ENCODE results near the gene TAF10.

The TAF10 gene

DNA sequence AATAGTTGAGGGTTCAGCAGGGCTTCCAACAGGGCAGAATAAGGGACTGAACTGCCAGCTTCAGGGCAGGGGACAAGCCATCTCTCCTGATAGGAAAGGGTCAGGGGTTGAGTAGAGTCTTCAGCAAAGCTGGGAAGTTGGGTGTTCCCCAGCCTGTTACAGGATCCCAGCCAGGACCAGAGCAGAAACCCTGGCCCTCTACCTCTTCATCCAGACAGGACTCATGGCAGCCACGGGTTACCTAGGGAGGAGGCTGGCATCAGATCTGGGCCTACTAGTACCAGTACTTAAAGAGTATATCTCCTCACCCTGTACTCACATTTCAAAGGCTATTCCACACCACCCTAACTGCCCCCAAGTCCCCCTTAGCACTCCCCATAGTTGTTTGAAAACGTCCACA lies 2.4 kb upstream of the TAF10 start:
- Histone ChIP-seq H3K27me3 (ENCODE audit: control insufficient read depth, insufficient read depth, low read length) (no peaks in the 10 kb centered on the region), H3K27ac (ENCODE audit: low read depth, low read length) (no peak overlapping the region), H3K36me3 (ENCODE audit: control insufficient read depth, insufficient read depth, low read length) (peaks cover 50% of the 10 kb centered on the region), H3K9me3 (ENCODE audit: control insufficient read depth, insufficient read depth, low read length) (no peaks in the 10 kb centered on the region), H3K9ac (ENCODE audit: low read depth, low read length) (no peak overlapping the region), H3K4me1 (ENCODE audit: control insufficient read depth, insufficient read depth, low read length) (peaks cover 12% of the 10 kb centered on the region), H3K4me3 (ENCODE audit: low read depth, low read length) (no peak overlapping the region)

DNA sequence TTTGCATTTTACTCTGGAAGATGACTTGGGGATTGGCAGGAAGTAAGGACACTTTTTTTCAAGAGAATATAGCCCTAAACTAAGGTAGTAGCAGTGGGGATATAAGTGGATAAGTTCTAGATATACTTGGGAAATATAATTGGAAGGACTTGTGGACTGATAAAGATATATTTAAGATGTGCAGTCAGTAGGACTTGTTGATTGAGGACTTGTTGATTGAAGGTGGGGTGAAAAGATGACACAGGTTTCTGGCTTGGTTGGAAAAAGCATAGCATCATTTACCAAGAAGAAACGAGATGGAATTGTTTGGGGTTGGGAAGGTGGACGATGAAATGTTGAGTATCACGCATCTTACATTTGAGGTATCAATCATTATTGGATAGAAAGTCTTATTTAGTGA lies 1.5 kb upstream of the TAF10 start:
- Histone ChIP-seq H3K4me3 (ENCODE audit: low read depth, low read length) (no peak overlapping the region), H3K36me3 (ENCODE audit: control insufficient read depth, insufficient read depth, low read length) (peaks cover 60% of the 10 kb centered on the region)

GRCh38 chr11:6611963-6612212 lies 128 bp downstream of the TAF10 start:
- Histone ChIP-seq H3K9ac (ENCODE audit: low read depth, low read length) (peak overlapping the region; percentile 95), H3K9me3 (ENCODE audit: control insufficient read depth, insufficient read depth, low read length) (no peaks in the 10 kb centered on the region), H3K27ac (ENCODE audit: low read depth, low read length) (peak overlapping the region; percentile 99), H3K4me1 (ENCODE audit: control insufficient read depth, insufficient read depth, low read length) (peaks cover 12% of the 10 kb centered on the region), H3K4me3 (ENCODE audit: low read depth, low read length) (peak overlapping the region; percentile 88), H3K27me3 (ENCODE audit: control insufficient read depth, insufficient read depth, low read length) (no peaks in the 10 kb centered on the region), H3K36me3 (ENCODE audit: control insufficient read depth, insufficient read depth, low read length) (peaks cover 72% of the 10 kb centered on the region)

More for the DNA sequence above, 1.5 kb upstream of the TAF10 start:
- H3K4me1 ChIP-seq (ENCODE audit: control insufficient read depth, insufficient read depth, low read length) = peaks cover 8% of the 10 kb centered on the region
- peak overlapping the region; percentile 99 for H3K27ac ChIP-seq (ENCODE audit: low read depth, low read length)
- no peaks in the 10 kb centered on the region for H3K9me3 ChIP-seq (ENCODE audit: control insufficient read depth, insufficient read depth, low read length)
- H3K27me3 ChIP-seq (ENCODE audit: control insufficient read depth, insufficient read depth, low read length) = no peaks in the 10 kb centered on the region
- no peak overlapping the region for H3K9ac ChIP-seq (ENCODE audit: low read depth, low read length)

DNA sequence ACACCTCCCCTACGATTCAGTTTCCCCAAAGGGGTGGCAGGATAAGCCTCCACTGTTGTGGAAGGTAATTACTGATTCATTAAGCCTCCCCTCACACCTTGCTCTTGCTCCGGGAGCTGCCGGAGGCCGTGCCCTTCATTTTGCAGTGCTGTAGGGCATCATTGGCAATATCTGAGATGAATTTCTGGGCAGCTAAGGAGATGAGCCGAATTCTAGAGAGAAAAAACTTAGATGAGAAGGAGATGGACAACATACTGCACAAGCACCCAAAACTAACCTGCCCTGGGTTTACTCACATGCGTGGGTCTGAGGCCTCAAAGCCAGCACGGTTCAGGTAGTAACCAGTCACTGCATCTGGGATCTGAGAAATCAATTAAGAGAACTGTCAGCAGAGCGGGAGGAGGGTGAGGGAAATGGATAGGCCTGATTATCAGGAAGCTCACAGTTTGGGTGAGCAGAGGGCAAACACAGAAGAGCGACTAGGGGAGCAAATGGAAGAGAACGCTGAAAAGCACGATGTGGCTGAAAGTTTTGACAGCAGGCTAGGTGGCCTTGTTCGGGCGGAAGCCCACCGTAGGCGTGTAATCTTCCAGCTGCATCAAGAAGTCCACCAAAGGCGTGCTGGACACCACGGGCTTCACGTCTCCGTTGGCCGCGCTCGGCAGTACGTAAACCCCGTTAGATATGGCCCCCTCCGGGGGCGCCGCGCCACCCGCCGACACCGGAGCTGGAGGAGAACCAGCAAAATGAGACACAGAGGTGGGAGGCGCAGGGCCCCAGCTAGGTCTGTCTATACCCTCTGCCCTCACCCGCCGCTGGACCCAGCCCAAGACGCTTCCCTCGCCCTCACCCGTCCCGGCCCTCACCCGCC lies 689 bp downstream of the TAF10 start:
- peak overlapping the region; percentile 99 for H3K27ac ChIP-seq (ENCODE audit: low read depth, low read length)
- peaks cover 67% of the 10 kb centered on the region for H3K36me3 ChIP-seq (ENCODE audit: control insufficient read depth, insufficient read depth, low read length)
- peaks cover 18% of the 10 kb centered on the region for H3K4me1 ChIP-seq (ENCODE audit: control insufficient read depth, insufficient read depth, low read length)

DNA sequence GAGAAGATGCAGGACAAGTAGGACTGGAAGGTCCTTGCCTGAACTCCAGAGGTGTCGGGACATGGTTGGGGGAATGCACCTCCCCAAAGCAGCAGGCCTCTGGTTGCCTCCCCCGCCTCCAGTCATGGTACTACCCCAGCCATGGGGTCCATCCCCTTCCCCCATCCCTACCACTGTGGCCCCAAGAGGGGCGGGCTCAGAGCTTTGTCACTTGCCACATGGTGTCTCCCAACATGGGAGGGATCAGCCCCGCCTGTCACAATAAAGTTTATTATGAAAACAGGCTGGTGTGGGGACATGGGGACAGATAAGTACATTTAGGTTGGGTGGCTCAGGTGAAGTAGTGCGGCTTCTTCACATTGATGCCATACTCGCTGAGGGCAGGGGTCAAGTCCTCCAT lies 1.4 kb downstream of the TAF10 start:
- Histone ChIP-seq H3K36me3 (ENCODE audit: control insufficient read depth, insufficient read depth, low read length) (peaks cover 62% of the 10 kb centered on the region), H3K4me1 (ENCODE audit: control insufficient read depth, insufficient read depth, low read length) (peaks cover 20% of the 10 kb centered on the region), H3K27ac (ENCODE audit: low read depth, low read length) (peak overlapping the region; percentile 99), H3K27me3 (ENCODE audit: control insufficient read depth, insufficient read depth, low read length) (no peaks in the 10 kb centered on the region), H3K9me3 (ENCODE audit: control insufficient read depth, insufficient read depth, low read length) (no peaks in the 10 kb centered on the region), H3K4me3 (ENCODE audit: low read depth, low read length) (no peak overlapping the region), H3K9ac (ENCODE audit: low read depth, low read length) (no peak overlapping the region; the same call in 1 of the 2 replicates)

More for the DNA sequence above, 689 bp downstream of the TAF10 start:
- H3K27me3 ChIP-seq (ENCODE audit: control insufficient read depth, insufficient read depth, low read length) = no peaks in the 10 kb centered on the region
- H3K9me3 ChIP-seq (ENCODE audit: control insufficient read depth, insufficient read depth, low read length) = no peaks in the 10 kb centered on the region
- H3K9ac ChIP-seq (ENCODE audit: low read depth, low read length) = peak overlapping the region; percentile 95
- H3K4me3 ChIP-seq (ENCODE audit: low read depth, low read length) = peak overlapping the region; percentile 88

DNA sequence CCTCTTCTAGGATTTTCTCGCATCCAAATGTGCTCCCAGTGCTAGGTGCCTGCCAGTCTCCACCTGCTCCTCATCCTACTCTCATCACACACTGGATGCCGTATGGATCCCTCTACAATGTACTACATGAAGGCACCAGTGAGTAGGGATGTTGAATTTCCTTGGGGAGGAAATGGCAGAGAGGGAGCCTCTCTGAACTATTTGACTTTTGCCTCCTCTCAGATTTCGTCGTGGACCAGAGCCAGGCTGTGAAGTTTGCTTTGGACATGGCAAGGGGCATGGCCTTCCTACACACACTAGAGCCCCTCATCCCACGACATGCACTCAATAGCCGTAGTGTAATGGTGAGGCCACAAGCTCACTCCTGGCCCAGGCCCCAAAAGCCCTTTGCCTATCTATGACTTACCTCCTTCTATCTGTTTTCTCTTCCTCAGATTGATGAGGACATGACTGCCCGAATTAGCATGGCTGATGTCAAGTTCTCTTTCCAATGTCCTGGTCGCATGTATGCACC lies 2.5 kb downstream of the TAF10 start:
- peaks cover 51% of the 10 kb centered on the region for H3K36me3 ChIP-seq (ENCODE audit: control insufficient read depth, insufficient read depth, low read length)
- H3K9ac ChIP-seq (ENCODE audit: low read depth, low read length) = no peak overlapping the region
- H3K4me1 ChIP-seq (ENCODE audit: control insufficient read depth, insufficient read depth, low read length) = peaks cover 26% of the 10 kb centered on the region
- H3K4me3 ChIP-seq (ENCODE audit: low read depth, low read length) = no peak overlapping the region
- H3K27me3 ChIP-seq (ENCODE audit: control insufficient read depth, insufficient read depth, low read length) = no peaks in the 10 kb centered on the region
- no peaks in the 10 kb centered on the region for H3K9me3 ChIP-seq (ENCODE audit: control insufficient read depth, insufficient read depth, low read length)
- no peak overlapping the region for H3K27ac ChIP-seq (ENCODE audit: low read depth, low read length)

DNA sequence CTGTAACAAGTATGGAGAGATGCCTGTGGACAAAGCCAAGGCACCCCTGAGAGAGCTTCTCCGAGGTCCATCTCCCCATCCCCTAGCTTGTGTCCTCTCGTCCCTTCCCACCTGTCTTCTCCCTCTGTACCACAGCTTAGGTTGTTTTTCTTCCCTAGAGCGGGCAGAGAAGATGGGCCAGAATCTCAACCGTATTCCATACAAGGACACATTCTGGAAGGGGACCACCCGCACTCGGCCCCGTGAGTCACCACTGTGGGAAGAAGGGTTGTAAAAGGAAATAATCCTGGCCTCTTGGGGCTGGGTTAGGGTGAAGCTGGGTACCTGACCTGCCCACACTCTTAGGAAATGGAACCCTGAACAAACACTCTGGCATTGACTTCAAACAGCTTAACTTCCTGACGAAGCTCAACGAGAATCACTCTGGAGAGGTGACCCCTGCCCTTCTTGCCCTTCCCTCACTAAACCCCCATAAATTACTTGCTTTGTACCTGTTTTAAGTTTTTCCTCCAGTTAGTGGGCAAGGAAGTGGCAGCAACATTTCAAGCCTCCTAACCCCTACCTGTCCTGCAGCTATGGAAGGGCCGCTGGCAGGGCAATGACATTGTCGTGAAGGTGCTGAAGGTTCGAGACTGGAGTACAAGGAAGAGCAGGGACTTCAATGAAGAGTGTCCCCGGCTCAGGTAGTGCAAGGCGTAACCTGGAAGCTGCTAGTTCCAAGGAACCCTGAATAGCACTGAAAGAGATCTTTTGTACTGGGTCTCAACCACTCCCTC lies 3.1 kb downstream of the TAF10 start:
- peaks cover 27% of the 10 kb centered on the region for H3K4me1 ChIP-seq (ENCODE audit: control insufficient read depth, insufficient read depth, low read length)
- H3K27ac ChIP-seq (ENCODE audit: low read depth, low read length) = peak overlapping the region; percentile 14
- peaks cover 45% of the 10 kb centered on the region for H3K36me3 ChIP-seq (ENCODE audit: control insufficient read depth, insufficient read depth, low read length)
- H3K9me3 ChIP-seq (ENCODE audit: control insufficient read depth, insufficient read depth, low read length) = no peaks in the 10 kb centered on the region
- no peak overlapping the region for H3K9ac ChIP-seq (ENCODE audit: low read depth, low read length)
- no peaks in the 10 kb centered on the region for H3K27me3 ChIP-seq (ENCODE audit: control insufficient read depth, insufficient read depth, low read length)
- no peak overlapping the region for H3K4me3 ChIP-seq (ENCODE audit: low read depth, low read length)

DNA sequence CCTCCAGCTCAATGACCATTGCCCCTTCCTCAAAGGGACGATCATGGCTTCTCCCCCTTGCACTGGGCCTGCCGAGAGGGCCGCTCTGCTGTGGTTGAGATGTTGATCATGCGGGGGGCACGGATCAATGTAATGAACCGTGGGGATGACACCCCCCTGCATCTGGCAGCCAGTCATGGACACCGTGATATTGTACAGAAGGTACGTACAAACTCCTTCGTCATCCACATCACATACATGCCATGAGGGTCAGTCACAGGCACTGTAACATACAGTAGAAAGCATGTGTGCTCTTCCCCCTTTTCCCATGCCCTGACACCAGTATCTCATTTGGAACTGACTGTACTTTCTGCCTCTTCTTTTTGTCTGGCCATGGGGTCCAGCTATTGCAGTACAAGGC lies 4.0 kb downstream of the TAF10 start:
- no peak overlapping the region for H3K27ac ChIP-seq (ENCODE audit: low read depth, low read length)
- H3K4me1 ChIP-seq (ENCODE audit: control insufficient read depth, insufficient read depth, low read length) = peaks cover 24% of the 10 kb centered on the region
- peaks cover 41% of the 10 kb centered on the region for H3K36me3 ChIP-seq (ENCODE audit: control insufficient read depth, insufficient read depth, low read length)
- H3K27me3 ChIP-seq (ENCODE audit: control insufficient read depth, insufficient read depth, low read length) = no peaks in the 10 kb centered on the region
- no peaks in the 10 kb centered on the region for H3K9me3 ChIP-seq (ENCODE audit: control insufficient read depth, insufficient read depth, low read length)
- no peak overlapping the region for H3K9ac ChIP-seq (ENCODE audit: low read depth, low read length)
- no peak overlapping the region for H3K4me3 ChIP-seq (ENCODE audit: low read depth, low read length)

DNA sequence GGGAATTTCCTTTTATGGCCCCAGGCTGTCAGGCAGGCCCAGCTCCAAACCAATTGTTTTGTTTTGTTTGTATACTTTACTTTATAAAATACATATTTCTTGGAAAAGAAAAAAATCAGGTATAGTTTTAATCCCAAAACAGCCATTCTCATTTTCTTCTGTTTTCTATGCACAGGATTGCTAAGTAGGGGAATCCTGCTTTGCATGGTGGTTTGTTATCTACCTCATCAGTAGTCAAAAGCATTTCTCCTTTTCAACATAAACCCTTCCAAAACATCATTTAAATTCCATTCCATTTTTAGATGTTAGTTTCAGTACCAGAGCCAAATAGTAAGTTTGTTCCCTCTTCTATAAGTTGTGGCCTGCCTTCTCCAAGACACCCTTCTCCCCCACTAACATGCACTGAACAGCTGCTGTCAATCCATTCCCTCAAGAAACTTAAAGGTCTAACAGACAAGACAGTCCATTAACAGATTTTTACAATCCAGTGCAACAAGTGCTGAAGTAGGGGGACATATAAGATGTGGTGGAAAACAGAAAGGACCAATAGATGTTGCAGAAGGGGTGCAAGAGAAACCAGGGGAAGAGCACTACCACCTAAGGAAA lies 4.7 kb downstream of the TAF10 start:
- Histone ChIP-seq H3K9ac (ENCODE audit: low read depth, low read length) (peak overlapping the region; percentile 38), H3K9me3 (ENCODE audit: control insufficient read depth, insufficient read depth, low read length) (no peaks in the 10 kb centered on the region), H3K4me3 (ENCODE audit: low read depth, low read length) (no peak overlapping the region; the same call in 1 of the 2 replicates), H3K27me3 (ENCODE audit: control insufficient read depth, insufficient read depth, low read length) (no peaks in the 10 kb centered on the region), H3K36me3 (ENCODE audit: control insufficient read depth, insufficient read depth, low read length) (peaks cover 41% of the 10 kb centered on the region), H3K27ac (ENCODE audit: low read depth, low read length) (peak overlapping the region; percentile 89), H3K4me1 (ENCODE audit: control insufficient read depth, insufficient read depth, low read length) (peaks cover 27% of the 10 kb centered on the region)

GRCh38 chr11:6606471-6607189 lies 5.4 kb downstream of the TAF10 start:
- Histone ChIP-seq H3K4me1 (ENCODE audit: control insufficient read depth, insufficient read depth, low read length) (peaks cover 30% of the 10 kb centered on the region), H3K27ac (ENCODE audit: low read depth, low read length) (peak overlapping the region; percentile 94), H3K36me3 (ENCODE audit: control insufficient read depth, insufficient read depth, low read length) (peaks cover 43% of the 10 kb centered on the region), H3K9me3 (ENCODE audit: control insufficient read depth, insufficient read depth, low read length) (no peaks in the 10 kb centered on the region), H3K27me3 (ENCODE audit: control insufficient read depth, insufficient read depth, low read length) (no peaks in the 10 kb centered on the region), H3K4me3 (ENCODE audit: low read depth, low read length) (0 out of 2 replicates have a peak overlapping the region, but pooled peaks have one; percentile 15), H3K9ac (ENCODE audit: low read depth, low read length) (peak overlapping the region; percentile 51)
